ENCODE measurements around the gene CENPA. TPM values are rescaled to one million over a fixed set of nuclear protein-coding genes. Genes with fewer than 3 reads are reported as not detected.

Gene CENPA
- total RNA-seq, 3 donors from 2014 or later (not counting 1 experiment from before 2014, with no cell fraction given) = 0.38 to 0.52 (median 0.50) TPM

- H3K4me1 Mint-ChIP-seq = peaks cover 15 to 17% of the 10 kb centered on the region in 2 donors
- Histone ChIP-seq H3K4me3 (ENCODE audit: low read length) (no peak overlapping the region), H3K4me1 (ENCODE audit: control insufficient read depth, insufficient read depth, low read length) (peaks cover 26% of the 10 kb centered on the region), H3K9me3 (ENCODE audit: control insufficient read depth, insufficient read depth, low read length) (no peaks in the 10 kb centered on the region), H3K27ac (ENCODE audit: low read length) (no peak overlapping the region), H3K36me3 (ENCODE audit: control insufficient read depth, insufficient read depth, low read length) (no peaks in the 10 kb centered on the region), H3K27me3 (ENCODE audit: control insufficient read depth, insufficient read depth, low read length) (peaks cover 6% of the 10 kb centered on the region)
- DNase-seq (no peak), ATAC-seq (no peak)
- no peak for TF ChIP-seq CTCF (IDR thresholded peaks at IDR 0.05)
- H3K9me3 Mint-ChIP-seq = no peaks in the 10 kb centered on the region
- intact Hi-C loops (cut with micrococcal nuclease) = no loop called here
- H3K36me3 Mint-ChIP-seq = no peaks in the 10 kb centered on the region
- no peak overlapping the region for H3K4me3 Mint-ChIP-seq
- H3K27ac Mint-ChIP-seq = no peak overlapping the region
- peaks cover 0 to 8% of the 10 kb centered on the region in 2 donors for H3K27me3 Mint-ChIP-seq (ENCODE audit: low read depth in 2 of 2)
- WGBS (ENCODE audit: insufficient coverage) = 87% methylated on average over 15 of the region's 15 CpGs
Measured at GRCh38 chr2:26742048-26742770, 43.6 kb upstream of the CENPA start.

- H3K36me3 Mint-ChIP-seq = no peaks in the 10 kb centered on the region
- H3K27ac ChIP-seq (ENCODE audit: low read length) = no peak overlapping the region
- H3K9me3 Mint-ChIP-seq = no peaks in the 10 kb centered on the region
- WGBS (ENCODE audit: insufficient coverage) = 92% methylated on average over 3 of the region's 3 CpGs
- peaks cover 2% of the 10 kb centered on the region for H3K27me3 ChIP-seq (ENCODE audit: control insufficient read depth, insufficient read depth, low read length)
- peaks cover 26% of the 10 kb centered on the region for H3K4me1 ChIP-seq (ENCODE audit: control insufficient read depth, insufficient read depth, low read length)
- H3K4me3 Mint-ChIP-seq = no peak overlapping the region
- H3K27ac Mint-ChIP-seq = no peak overlapping the region
- peaks cover 0 to 8% of the 10 kb centered on the region in 2 donors for H3K27me3 Mint-ChIP-seq (ENCODE audit: low read depth in 2 of 2)
- intact Hi-C loops (cut with micrococcal nuclease) = no loop called here
- ATAC-seq (no peak), DNase-seq (no peak)
- TF ChIP-seq CTCF (IDR thresholded peaks at IDR 0.05) = no peak
- H3K9me3 ChIP-seq (ENCODE audit: control insufficient read depth, insufficient read depth, low read length) = no peaks in the 10 kb centered on the region
- H3K4me3 ChIP-seq (ENCODE audit: low read length) = no peak overlapping the region
- H3K36me3 ChIP-seq (ENCODE audit: control insufficient read depth, insufficient read depth, low read length) = no peaks in the 10 kb centered on the region
- H3K4me1 Mint-ChIP-seq = peaks cover 15 to 17% of the 10 kb centered on the region in 2 donors
Measured at GRCh38 chr2:26743852-26744251, 42.0 kb upstream of the CENPA start.

- TF ChIP-seq CTCF (IDR thresholded peaks at IDR 0.05) = no peak
- no peaks in the 10 kb centered on the region for H3K9me3 Mint-ChIP-seq
- H3K9me3 ChIP-seq (ENCODE audit: control insufficient read depth, insufficient read depth, low read length) = no peaks in the 10 kb centered on the region
- H3K27ac Mint-ChIP-seq = no peak overlapping the region
- H3K27me3 Mint-ChIP-seq (ENCODE audit: low read depth in 2 of 2) = peaks cover 0 to 5% of the 10 kb centered on the region in 2 donors
- intact Hi-C loops (cut with micrococcal nuclease) = loop anchor here (1.0 kb wide), 1 partner anchor 140 kb away; no protein-coding TSS in a partner anchor
- no peak overlapping the region for H3K4me3 Mint-ChIP-seq
- ATAC-seq (no peak), DNase-seq (no peak)
- H3K4me1 Mint-ChIP-seq = peaks cover 15 to 17% of the 10 kb centered on the region in 2 donors
- no peak overlapping the region for H3K27ac ChIP-seq (ENCODE audit: low read length)
- peaks cover 23% of the 10 kb centered on the region for H3K4me1 ChIP-seq (ENCODE audit: control insufficient read depth, insufficient read depth, low read length)
- no peak overlapping the region for H3K4me3 ChIP-seq (ENCODE audit: low read length)
- no peaks in the 10 kb centered on the region for H3K36me3 Mint-ChIP-seq
- H3K27me3 ChIP-seq (ENCODE audit: control insufficient read depth, insufficient read depth, low read length) = no peaks in the 10 kb centered on the region
- WGBS (ENCODE audit: insufficient coverage) = 93% methylated on average over 3 of the region's 3 CpGs
- H3K36me3 ChIP-seq (ENCODE audit: control insufficient read depth, insufficient read depth, low read length) = no peaks in the 10 kb centered on the region
Measured at GRCh38 chr2:26744953-26745352, 40.9 kb upstream of the CENPA start.
